Activated CD4-positive, alpha-beta T cell treated with anti-CD3 and anti-CD28 coated beads for 4 hours (primary cell): ENCODE measurements around the gene PCBP1.
A peak's percentile ranks its signal among the peaks of the same experiment; 100 is the strongest.
"Not testable (repeated sequence)": the region's sequence is repeated elsewhere in the genome, so short reads cannot be mapped to it uniquely, and the experiment has no call there.

Experiments used
- DNase-seq, 2 donors: peaks; one replicate each; pipeline ENCODE4 v3.0.0-alpha.2; 2020

PCBP1 gene

DNA sequence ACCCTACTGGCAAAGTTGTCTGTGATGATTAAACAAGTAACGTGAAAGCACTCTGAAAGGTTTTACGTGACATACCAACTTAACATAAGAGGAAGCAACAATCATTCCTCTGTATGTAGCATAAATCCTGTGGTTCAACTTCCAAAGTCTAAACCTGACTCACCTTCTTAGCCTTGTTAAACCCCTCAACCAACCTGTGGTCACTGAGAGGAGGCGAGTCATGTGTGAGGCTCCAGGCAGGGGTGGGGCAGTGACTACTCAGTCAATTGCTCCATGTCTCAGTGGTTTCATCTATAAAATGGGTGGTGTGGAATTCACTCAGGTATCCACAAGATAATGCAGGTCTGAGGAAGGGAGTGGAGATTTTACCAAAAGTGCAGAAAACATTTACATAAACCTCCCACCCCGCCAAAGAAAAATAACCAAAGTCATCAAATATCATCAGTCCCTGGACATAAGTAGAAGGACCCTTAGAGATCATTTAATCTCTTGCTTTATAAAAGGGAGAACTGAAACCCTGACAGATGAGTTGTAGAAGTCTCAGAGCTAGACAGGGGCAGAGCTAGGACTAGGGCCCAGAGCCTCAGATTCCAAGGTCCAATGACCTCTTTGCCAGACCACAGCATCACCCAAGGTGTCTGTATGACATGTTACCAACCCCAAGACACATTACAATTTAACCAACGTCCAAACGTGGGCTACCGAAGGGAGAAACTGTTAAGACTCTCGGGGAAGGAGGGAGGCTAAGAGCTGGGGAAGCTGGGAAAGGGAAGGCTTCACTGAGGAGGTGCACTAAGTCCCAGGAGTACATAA lies 3.7 kb upstream of the PCBP1 start:
- peak; percentile 46 to 64 for DNase-seq

DNA sequence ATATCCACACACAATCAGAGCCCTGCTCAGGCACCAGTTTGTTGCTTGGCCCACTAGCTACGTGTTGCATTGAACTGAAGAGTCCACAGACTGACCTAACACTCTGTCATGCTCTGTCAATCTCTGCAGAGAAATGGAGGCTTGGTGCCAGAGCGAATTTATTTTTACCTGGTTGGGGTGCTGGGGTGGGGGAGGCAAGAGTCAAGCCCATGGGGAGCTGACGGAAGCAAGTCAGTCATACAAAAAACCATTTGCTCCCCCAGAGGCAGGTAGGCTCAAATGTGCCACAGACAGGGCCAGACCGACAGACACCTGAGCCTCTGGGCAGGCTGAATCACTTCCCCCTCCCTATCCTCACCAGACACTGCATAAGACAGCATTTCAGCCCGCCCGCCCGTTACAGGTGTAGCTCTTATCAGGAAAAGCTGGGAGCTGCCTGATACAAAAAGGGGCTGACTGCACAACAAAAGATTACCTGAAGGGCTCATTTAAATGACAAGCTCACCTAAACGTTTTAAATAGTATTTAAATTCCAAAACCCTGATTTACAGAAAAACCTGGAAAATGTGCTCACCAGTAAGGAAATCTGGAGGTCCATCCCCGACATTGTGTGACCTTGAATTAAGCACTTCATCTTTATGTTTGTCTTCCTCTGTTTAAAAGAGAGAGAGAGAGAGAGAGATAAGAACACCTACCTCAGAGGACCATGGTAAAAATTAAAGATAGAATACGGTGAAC lies 2.1 kb upstream of the PCBP1 start:
- peak; percentile 77 to 83 for DNase-seq

DNA sequence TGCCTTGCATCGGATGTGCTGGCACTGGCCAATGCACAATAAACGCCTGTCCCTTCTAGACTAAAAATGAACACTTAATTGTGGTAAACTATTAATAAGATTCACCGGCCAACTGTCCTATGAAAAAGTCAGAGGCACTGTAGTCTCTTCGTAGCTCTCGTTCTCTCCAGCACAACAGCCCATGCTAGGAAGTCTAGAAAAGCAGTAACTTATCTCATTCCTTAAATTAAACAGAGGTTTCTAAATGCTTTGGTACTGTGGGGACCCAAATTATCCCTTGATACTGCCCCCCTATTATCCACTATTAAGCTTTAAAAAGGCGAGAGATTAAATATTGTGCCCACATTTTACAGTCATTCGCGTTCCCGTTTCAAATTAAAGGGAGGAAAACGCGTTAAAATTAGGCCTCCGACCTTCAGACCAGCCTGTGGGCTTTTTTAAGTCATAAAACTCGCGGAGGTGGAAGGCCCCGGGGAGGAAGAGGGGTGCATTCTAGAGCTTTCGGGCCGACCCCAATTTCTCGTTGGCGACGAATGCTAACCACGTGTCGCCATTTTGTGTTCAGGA lies 1.5 kb upstream of the PCBP1 start:
- peak in 1 of 2 donors; percentile 23 for DNase-seq

DNA sequence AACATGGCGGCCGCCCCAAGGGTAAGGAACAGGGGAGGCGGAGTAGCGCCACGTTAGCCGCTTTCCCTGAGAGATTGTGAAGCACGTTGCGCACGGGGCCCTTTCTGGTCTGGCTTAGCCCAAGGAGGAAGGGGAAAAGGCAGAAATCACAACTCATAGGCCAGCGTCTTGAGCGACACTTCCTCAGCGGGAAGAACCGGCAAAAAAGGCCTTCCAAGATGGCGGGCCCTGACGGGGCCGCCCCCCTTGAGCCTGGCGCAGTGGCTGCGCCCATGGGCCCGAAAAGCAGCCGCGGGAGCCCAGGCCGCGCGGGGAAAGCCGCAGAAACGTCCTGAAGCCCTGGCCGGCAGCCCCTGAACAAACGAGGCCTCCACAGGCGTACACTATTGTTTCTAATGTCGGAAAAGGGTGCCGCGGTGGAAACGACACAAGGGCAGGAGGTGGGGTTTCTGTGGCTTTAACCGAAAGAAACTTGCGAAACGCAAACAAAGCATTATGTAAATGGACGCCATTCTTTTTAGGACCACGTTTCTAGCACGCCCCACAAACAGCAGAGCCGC lies 919 bp upstream of the PCBP1 start:
- peak; percentile 69 to 77 for DNase-seq

DNA sequence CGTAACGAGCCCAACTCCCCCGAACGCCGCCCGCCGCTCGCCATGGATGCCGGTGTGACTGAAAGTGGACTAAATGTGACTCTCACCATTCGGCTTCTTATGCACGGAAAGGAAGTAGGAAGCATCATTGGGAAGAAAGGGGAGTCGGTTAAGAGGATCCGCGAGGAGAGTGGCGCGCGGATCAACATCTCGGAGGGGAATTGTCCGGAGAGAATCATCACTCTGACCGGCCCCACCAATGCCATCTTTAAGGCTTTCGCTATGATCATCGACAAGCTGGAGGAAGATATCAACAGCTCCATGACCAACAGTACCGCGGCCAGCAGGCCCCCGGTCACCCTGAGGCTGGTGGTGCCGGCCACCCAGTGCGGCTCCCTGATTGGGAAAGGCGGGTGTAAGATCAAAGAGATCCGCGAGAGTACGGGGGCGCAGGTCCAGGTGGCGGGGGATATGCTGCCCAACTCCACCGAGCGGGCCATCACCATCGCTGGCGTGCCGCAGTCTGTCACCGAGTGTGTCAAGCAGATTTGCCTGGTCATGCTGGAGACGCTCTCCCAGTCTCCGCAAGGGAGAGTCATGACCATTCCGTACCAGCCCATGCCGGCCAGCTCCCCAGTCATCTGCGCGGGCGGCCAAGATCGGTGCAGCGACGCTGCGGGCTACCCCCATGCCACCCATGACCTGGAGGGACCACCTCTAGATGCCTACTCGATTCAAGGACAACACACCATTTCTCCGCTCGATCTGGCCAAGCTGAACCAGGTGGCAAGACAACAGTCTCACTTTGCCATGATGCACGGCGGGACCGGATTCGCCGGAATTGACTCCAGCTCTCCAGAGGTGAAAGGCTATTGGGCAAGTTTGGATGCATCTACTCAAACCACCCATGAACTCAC lies 673 bp downstream of the PCBP1 start:
- DNase-seq: peak; percentile 31 to 40

DNA sequence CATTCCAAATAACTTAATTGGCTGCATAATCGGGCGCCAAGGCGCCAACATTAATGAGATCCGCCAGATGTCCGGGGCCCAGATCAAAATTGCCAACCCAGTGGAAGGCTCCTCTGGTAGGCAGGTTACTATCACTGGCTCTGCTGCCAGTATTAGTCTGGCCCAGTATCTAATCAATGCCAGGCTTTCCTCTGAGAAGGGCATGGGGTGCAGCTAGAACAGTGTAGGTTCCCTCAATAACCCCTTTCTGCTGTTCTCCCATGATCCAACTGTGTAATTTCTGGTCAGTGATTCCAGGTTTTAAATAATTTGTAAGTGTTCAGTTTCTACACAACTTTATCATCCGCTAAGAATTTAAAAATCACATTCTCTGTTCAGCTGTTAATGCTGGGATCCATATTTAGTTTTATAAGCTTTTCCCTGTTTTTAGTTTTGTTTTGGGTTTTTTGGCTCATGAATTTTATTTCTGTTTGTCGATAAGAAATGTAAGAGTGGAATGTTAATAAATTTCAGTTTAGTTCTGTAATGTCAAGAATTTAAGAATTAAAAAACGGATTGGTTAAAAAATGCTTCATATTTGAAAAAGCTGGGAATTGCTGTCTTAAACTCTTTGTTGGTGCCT lies 1.4 kb downstream of the PCBP1 start:
- no peak for DNase-seq

DNA sequence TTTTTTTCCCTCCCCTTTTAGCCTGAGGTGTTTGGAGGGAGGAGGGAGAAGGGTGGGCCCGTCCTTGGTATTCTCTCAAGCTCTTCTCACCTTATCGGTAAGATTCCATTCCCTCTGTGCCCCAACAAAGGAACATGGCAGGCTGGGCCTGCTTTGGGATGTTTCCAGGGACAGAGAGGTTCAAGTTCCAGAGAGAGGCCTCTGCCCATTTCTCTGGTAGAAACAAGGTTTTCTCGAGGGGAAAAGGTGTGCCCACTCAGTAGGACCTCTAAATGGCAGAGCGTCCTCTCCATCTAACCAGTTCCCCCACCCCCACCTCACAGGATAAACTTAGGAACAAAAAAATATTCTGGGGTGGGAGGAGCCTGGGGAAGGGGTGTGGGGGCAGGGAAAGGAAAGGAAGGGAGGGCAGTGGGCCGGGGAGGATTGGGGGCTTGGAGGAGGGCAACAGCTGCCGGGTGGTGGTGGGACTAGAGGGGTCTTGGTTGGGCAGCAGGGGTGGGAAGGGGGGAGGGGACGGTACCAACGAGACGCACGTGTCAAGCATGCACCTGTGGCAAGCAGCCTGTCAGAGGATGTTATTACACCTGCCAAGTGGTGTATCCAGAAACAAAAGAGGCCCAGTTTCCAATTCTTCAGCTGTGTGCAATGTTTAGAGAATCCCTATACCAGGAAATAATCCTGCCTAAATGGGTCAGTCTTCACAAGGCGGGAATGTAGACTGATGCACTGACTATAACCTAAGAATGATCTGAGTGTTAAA lies 2.1 kb downstream of the PCBP1 start:
- peak; percentile 26 to 36 for DNase-seq

DNA sequence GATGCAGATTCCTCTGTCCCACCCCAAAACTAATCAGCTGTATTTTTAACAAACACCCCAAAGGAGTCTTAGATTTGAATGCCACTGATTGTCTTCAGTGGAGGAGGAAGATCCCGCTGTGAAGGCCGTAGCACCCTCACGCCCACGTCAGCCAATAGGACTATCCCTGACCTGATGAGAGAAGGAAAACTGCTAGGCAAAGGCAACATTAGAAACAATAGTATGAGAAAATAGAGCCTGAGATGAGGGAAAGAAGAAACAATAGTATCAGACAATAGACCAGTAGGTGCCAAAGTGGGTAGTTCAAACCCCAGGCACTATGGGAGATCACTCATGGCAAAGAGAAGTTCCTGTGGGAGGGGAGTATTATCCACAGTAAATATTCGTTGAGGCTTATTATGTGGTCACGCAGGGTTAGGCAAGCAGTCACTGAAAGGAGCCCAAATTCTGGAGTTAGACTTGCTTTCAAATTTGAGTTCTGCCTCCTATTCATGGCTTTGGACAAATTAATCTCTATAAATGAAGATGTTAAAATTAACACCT lies 2.8 kb downstream of the PCBP1 start:
- no peak for DNase-seq

DNA sequence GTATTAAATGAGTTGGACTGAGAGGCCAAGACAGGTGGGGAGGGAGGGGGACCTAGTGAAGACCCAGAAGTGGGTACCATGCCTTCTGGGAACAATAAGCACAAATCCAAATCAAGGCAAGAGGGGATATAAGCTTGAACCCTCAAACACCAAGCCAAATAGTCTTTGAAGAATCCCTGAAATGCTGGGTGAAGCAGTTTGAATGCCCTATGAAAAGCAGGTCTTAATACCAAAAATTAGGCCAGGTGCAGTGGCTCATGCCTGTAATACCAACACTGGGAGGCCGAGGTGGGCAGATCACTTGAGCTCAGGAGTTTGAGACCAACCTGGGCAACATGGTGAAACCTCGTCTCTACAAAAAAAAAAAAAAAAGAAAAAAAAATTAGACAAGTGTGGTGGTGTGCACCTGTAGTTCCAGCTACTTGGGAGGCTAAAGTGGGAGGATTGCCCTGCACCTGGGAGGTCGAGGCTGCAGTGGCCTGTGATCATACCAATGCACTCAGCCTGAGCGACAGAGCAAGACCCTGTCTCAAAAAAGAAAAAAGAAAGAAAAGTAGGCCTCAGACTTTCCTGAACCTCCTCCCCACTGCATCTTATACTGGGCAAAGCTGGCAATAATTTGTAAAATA lies 3.5 kb downstream of the PCBP1 start:
- DNase-seq: no peak

DNA sequence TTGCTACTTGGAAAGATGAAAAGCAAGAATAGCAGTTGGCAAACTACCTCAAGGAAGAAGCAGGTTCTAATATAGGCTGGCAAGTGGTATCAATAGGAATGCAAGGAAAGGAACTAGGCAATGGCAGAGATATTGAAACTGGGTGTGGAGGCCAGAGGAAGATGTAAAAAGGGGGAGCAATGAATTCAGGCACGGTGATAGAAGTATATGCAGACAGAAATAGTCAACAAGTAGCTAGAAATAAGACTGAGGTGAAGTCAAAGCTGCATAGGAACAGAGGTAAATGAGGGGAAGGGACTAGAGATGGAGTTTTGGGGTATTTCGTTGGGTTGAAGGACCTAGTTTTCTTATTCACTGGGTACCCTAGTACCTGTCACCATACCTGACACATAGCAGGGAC lies 4.1 kb downstream of the PCBP1 start:
- no peak for DNase-seq

DNA sequence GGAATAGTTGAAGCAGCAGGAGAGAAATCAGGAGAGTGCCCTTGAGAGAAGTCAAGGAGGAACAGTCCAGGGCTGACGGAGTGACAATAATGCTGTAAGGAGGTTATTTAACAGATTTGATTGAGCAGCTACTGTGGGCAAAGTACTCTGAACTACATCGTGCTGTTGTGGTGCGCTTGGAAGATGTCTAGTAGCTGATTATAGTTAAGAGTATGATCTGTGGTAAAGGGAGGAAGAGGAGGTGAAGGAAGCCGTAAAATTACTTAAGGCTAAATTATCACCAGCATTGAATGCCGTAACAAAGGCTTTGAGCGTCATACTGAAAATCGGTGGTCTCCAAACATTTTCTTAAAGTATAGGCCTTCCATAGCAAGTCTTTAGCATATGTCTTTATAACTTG lies 4.5 kb downstream of the PCBP1 start:
- no peak for DNase-seq

DNA sequence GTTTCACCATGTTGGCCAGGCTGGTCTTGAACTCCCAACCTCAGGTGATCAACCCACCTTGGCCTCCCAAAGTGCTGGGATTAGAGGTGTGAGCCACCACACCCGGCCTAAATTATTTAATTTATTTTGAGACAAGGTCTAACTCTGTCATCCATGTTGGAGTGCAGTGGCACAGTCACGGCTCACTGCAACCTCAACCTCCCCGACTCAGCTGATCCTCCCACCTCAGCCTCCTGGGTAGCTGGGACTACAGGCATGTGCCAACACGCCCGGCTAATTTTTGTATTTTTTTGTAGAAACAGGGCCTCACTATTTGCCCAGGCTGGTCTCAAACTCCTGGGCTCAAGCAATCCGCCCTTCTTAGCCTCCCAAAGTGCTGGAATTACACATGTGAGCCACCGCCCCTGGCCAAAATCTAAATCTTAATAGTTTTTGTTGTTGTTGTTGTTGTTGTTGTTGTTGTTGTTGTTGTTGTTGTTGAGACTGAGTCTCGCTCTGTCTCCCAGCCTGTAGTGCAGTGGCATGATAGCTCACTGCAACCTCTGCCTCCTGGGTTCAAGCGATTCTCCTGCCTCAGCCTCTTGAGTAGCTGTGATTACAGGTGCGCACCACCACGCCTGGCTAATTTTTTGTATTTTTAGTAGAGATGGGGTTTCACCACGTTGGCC lies 5.4 kb downstream of the PCBP1 start:
- not testable (repeated sequence) for DNase-seq

DNA sequence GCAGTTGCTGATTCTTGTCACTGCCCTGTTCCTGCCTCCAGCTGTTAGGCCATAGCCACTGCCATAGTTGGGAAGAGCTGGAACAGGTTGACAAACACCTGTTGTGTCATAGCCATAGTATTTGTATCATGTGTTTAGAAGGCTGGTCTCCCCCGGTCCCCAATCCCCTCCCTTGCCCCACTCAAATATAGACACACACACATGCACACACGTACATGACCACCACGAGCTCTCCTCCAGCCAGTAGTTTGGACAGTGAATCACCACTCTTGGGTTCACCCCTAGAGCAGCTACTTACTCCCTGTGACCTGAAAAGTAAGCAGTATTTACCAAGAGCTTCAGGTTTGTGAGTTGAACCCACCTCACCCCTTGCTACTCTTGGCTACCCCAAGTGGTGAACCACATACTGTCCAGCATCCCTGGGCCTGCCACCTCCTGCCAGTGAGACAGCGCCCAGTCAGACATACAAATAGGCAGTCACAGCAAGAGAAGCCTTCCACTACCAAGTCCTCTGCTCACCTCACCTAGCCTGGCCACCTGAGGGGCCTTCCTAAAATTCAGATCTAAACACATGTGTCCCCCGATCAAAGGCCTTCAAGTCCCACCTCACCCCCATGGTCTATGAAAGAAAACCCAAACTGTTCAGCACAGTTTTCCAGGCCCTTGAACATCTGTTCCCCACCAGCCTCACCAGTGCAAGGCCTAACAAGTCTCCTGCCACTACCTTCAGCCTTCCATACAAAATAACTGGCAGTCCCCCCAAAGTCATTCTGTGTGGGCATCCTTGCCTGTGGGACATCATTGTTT lies 7.1 kb downstream of the PCBP1 start:
- DNase-seq: no peak

DNA sequence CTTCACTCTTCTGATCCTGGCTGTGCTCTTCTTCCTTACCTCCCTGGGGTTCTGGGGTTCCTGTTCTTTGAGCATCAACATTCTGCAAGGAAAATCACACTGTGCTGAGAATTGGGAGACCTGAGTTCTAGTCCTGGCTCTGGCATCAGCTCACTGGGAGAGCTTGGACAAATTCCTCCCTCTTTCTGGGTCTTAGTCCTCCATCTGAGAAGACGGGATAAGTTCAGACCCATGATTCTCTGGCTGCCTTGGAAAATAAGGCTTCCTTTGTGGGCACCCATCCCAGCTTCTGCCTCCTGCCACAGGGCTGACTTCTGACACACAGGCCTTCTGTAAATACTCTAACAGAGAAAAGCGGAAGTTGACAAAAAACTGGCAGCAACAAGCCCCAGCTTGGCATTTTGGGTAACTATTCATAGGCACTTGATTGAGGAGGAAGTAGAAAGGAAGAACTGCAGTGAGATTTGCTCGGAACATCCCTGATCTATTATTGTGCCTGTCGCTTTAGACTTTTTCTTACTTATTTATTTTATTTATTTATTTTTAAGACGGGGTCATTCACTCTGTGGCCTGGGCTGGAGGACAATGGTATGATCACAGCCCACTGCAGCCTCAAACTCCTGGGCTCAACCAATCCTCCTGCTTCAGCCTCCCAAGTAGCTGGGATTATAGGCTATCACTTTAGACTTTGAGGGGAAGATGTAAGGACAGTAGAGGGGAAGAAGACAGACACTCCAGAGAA lies 7.9 kb downstream of the PCBP1 start:
- peak; percentile 39 to 48 for DNase-seq

DNA sequence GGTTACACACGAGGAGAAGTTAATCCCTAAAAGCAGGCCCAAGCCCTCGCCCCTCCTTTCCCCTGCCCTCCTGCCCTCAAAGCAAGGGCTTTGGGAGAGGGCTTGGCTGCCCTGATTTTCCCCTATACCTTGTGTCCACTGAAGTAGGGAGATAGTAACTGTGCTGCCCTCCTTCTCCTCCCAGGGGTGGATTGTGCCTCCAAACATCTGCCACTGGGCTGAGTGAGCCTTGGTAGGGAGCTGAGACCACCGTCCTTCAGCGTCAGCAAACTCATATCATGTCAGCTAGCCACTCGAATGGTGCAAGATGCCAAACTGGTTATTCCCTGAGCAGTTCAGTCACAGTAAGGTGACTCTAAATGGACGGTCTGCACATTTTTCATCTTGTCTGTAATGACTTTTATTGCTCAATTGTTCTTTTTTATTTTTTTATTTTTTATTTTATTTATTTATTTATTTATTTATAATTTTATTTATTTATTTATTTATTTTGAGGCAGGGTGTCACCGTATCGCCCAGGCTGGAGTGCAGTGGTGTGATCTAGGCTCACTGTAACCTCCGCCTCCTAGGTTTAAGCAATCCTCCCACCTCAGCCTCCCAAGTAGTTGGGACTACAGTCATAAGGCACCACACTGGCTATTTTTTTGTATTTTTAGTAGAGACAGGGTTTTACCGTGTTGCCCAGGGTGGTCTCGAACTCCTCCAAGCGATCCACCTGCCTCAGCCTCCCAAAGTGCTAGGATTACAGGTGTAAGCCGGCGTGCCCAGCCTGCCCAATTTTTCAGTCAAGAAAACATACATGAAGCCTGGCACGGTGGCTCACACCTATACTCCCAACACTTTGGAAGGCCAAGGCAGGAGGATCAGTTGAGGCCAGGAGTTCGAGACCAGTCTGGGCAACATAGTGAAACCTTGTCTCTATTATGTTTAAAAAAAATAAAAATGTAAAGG lies 8.7 kb downstream of the PCBP1 start:
- DNase-seq: no peak

DNA sequence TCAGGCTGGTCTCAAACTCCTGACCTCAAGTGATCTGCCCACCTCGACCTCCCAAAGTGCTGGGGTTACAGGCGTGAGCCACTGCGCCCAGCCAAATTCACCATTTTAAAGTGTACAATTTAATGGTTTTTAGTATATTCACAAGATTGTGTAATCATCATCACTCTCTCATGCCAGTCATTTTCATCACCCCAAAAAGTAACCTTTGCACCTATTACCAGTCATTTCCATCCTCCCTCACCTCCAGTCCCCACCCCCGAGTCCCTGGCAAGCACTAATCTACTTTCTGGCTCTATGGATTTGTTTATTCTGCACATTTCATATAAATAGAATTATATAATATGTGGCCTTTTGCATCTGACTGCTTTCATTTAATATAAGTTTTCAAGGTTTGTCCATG lies 10.8 kb downstream of the PCBP1 start:
- no peak for DNase-seq

DNA sequence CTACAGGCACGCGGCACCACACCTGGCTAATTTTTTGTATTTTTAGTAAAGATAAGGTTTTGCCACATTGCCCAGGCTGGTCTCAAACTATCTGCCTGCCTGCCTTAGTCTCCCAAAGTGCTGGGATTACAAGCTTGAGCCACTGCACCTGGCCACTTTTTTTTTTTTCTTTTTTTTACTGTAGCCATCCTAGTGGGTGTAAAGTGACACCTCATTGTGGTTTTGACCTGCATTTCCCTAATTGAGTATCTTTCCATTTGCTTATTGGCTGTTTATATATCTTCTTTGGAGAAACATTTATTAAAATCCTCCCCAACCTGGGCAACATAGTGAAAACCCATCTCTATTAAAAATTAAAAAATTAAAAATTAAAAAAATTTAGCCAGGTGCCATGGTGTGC lies 12.0 kb downstream of the PCBP1 start:
- no peak for DNase-seq
